Neural progenitor cell (in vitro differentiated cells): ENCODE measurements around the gene C8G. TPM values are rescaled to one million over a fixed set of nuclear protein-coding genes. Genes with fewer than 3 reads are reported as not detected.

Experiments
- DNase-seq: peaks from one replicate; pipeline ENCODE4 v3.0.0-alpha.2; 2016; ENCODE audit warnings: low spot score
- H2AFZ ChIP-seq: fragments of 200-600 bp; sonication (generic); replicated peaks from 2 replicates; pipeline ENCODE4 v1.6.1; 2016; ENCODE audit warnings: antibody characterized with exemption
- H3F3A ChIP-seq: fragments of 200-600 bp; sonication (generic); 2 replicates; pipeline ENCODE4 v1.6.1; 2016; ENCODE audit warnings: antibody characterized with exemption, low read depth
- H3K27ac ChIP-seq: fragments of 200-600 bp; sonication (generic); 2 replicates; pipeline ENCODE4 v1.5.1; 2016; ENCODE audit warnings: mild to moderate bottlenecking
- H3K27me3 ChIP-seq: fragments of 200-600 bp; sonication (generic); 2 replicates; pipeline ENCODE4 v1.6.1; 2016; ENCODE audit warnings: mild to moderate bottlenecking, moderate library complexity
- H3K36me3 ChIP-seq: fragments of 200-600 bp; sonication (generic); 2 replicates; pipeline ENCODE4 v1.5.1; 2016
- H3K4me1 ChIP-seq: fragments of 200-600 bp; sonication (generic); 2 replicates; pipeline ENCODE4 v1.6.1; 2016; ENCODE audit warnings: mixed run types
- H3K4me2 ChIP-seq: fragments of 200-600 bp; sonication (generic); 2 replicates; pipeline ENCODE4 v1.6.1; 2016
- H3K4me3 ChIP-seq: fragments of 200-600 bp; sonication (generic); 2 replicates; pipeline ENCODE4 v1.5.1; 2016
- H3K79me2 ChIP-seq: fragments of 200-600 bp; sonication (generic); 2 replicates; pipeline ENCODE4 v1.6.1; 2016; ENCODE audit warnings: low read depth
- H3K9ac ChIP-seq: fragments of 200-600 bp; sonication (generic); 2 replicates; pipeline ENCODE4 v1.6.1; 2016
- H3K9me3 ChIP-seq: fragments of 200-600 bp; sonication (generic); 2 replicates; pipeline ENCODE4 v1.5.1; 2016; ENCODE audit warnings: low read depth
- H4K20me1 ChIP-seq: fragments of 200-600 bp; sonication (generic); 2 replicates; pipeline ENCODE4 v1.6.1; 2016; ENCODE audit warnings: low read depth
- H3K27ac Mint-ChIP-seq: 3 replicates; pipeline ENCODE4 v1.8.0; 2021; ENCODE audit warnings: mixed read lengths
- H3K27me3 Mint-ChIP-seq: 2 replicates; pipeline ENCODE4 v1.8.0; 2022; ENCODE audit warnings: low read depth, mild to moderate bottlenecking, inconsistent platforms, moderate library complexity, mixed read lengths; ENCODE audit not compliant: insufficient read depth
- H3K36me3 Mint-ChIP-seq: 3 replicates; pipeline ENCODE4 v1.8.0; 2021; ENCODE audit warnings: mixed read lengths
- H3K4me1 Mint-ChIP-seq: 3 replicates; pipeline ENCODE4 v1.8.0; 2021; ENCODE audit warnings: mixed read lengths
- H3K4me3 Mint-ChIP-seq: 3 replicates; pipeline ENCODE4 v1.8.0; 2021; ENCODE audit warnings: mild to moderate bottlenecking, moderate library complexity, mixed read lengths
- H3K9me3 Mint-ChIP-seq: 3 replicates; pipeline ENCODE4 v1.8.0; 2020; ENCODE audit warnings: mixed read lengths
- EZH2 ChIP-seq: fragments of 200-600 bp; sonication (generic); IDR thresholded peaks from 2 replicates; pipeline ENCODE4 v1.6.1; 2017; ENCODE audit warnings: antibody characterized with exemption, mild to moderate bottlenecking, moderate library complexity
- EZH2phosphoT487 ChIP-seq: fragments of 200-600 bp; sonication (generic); IDR thresholded peaks from 2 replicates; pipeline ENCODE4 v1.6.1; 2017; ENCODE audit warnings: antibody characterized with exemption
- total RNA-seq: library from RNA; depleted of rRNA; stranded (reverse); fragments of >200 nt; gene quantifications from 2 replicates; pipeline ENCODE4 v1.2.3, GENCODE V29; 2015; ENCODE audit warnings: low replicate concordance
- TF ChIP-seq, protein P1 (sequence below): fragments of 200-600 bp; sonication (generic); IDR thresholded peaks from 2 replicates; pipeline ENCODE4 v1.5.1; 2017; ENCODE audit warnings: antibody characterized with exemption, mild to moderate bottlenecking

Gene C8G
- total RNA-seq, 1 donor from 2014 or later: not detected

DNA sequence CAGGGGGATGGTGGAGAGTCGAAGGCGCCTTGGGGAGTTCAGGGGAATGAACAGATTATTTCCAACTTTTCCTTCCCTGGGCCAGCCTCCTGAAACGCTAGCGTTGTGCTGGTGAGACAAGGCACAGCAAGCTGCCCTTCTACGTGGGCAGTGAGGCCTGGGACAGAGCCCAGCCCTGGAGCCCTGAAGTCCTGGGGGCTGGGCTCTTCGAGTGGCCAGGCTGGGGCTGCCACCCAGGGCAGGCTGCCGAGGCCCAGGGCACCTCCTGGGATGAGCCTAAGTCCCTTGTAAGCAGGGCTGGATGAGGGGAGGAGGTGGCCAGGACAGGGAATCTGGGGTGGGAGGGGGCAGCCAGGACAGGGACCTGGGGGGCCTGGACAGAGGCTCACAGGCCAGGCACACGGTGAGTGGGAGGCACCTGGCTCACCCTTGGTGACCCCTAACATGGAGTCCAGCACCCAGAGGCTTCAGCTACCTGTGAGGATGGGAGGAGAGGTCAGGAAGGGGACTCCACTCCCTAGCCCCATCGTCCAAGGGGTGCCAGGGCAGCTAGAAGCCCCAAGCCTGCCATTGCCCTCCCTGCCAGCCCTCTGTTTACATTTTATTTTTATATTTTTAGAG is 5.7 kb downstream of the C8G start:
- Histone ChIP-seq H3K4me3 (peak overlapping the region; percentile 53), H3K9me3 (no peaks in the 10 kb centered on the region), H3K27me3 (no peaks in the 10 kb centered on the region), H4K20me1 (no peaks in the 10 kb centered on the region), H3K9ac (peak overlapping the region; percentile 29), H3K36me3 (no peaks in the 10 kb centered on the region), H3K79me2 (no peaks in the 10 kb centered on the region), H3K4me2 (peak overlapping the region; percentile 81), H2AFZ (peak overlapping the region; percentile 46), H3K4me1 (peaks cover 21% of the 10 kb centered on the region), H3K27ac (peak overlapping the region; percentile 57), H3F3A (peaks cover 18% of the 10 kb centered on the region)
- no peak for DNase-seq
- TF ChIP-seq EZH2phosphoT487 (no peak), EZH2 (no peak)
- TF ChIP-seq, protein P1, sequence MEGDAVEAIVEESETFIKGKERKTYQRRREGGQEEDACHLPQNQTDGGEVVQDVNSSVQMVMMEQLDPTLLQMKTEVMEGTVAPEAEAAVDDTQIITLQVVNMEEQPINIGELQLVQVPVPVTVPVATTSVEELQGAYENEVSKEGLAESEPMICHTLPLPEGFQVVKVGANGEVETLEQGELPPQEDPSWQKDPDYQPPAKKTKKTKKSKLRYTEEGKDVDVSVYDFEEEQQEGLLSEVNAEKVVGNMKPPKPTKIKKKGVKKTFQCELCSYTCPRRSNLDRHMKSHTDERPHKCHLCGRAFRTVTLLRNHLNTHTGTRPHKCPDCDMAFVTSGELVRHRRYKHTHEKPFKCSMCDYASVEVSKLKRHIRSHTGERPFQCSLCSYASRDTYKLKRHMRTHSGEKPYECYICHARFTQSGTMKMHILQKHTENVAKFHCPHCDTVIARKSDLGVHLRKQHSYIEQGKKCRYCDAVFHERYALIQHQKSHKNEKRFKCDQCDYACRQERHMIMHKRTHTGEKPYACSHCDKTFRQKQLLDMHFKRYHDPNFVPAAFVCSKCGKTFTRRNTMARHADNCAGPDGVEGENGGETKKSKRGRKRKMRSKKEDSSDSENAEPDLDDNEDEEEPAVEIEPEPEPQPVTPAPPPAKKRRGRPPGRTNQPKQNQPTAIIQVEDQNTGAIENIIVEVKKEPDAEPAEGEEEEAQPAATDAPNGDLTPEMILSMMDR: no peak
- H3K27ac Mint-ChIP-seq: peak overlapping the region; percentile 89
- no peaks in the 10 kb centered on the region for H3K27me3 Mint-ChIP-seq
- no peaks in the 10 kb centered on the region for H3K36me3 Mint-ChIP-seq
- peaks cover 6% of the 10 kb centered on the region for H3K4me1 Mint-ChIP-seq
- peak overlapping the region; percentile 83 for H3K4me3 Mint-ChIP-seq
- H3K9me3 Mint-ChIP-seq: no peaks in the 10 kb centered on the region

DNA sequence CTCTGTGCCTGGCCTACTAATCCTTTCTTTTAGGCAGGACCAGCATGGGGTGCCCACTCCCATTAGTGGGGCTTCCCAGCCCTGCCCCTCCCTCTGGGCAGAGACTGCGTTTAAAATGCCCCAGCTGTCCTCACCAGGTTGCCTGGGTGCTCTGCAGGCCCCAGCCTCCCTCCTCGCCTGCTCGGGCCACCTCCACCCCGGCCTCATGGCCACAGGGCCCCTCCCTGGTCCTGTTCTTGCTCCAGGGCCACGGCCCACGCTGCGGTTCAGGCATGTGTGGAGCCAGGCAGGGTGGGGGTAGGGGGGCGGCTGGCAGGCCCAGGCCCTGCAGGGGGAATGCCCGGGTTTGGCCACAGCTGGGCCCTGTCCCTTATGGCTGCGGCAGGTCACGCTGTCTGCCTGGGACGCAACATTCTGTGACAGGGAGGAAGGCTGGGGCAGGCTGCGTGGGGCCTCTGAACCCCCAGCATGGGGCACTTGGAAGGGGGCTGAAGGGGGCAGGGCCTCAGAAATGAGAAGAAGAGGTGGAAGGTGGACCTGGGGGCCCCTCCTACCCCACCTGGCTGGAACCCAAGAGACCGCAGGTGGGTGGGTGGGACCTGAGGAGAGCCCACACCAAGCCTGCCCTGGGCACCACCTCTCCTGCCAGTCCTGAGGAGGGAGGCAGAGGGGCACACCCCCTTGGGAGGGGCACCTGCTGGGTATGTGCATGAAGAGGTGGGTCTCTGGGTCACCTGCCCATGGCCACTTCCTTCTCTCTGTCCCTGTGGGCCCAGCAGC is 6.7 kb downstream of the C8G start, which contains the start of gene LCN12:
Gene LCN12, plus strand, starts transcription at position 733 of the 780 bp plus-strand sequence. CDS start 55 bp downstream, outside the sequence.
- no peak for DNase-seq
- Histone ChIP-seq H3K4me3 (no peak within 1 kb of the TSS), H3K9me3 (no peaks in the 10 kb centered on the region), H3K4me1 (peaks cover 21% of the 10 kb centered on the region), H3K36me3 (no peaks in the 10 kb centered on the region), H3K4me2 (peak within 1 kb of the TSS; percentile 10), H3K27me3 (no peaks in the 10 kb centered on the region), H3F3A (peaks cover 18% of the 10 kb centered on the region), H3K79me2 (no peaks in the 10 kb centered on the region), H3K27ac (no peak within 1 kb of the TSS), H2AFZ (no peak within 1 kb of the TSS), H3K9ac (no peak within 1 kb of the TSS), H4K20me1 (no peaks in the 10 kb centered on the region)
- Mint-ChIP-seq H3K27ac (no peak within 1 kb of the TSS), H3K36me3 (peaks cover 3% of the 10 kb centered on the region), H3K9me3 (no peaks in the 10 kb centered on the region), H3K27me3 (peaks cover 5% of the 10 kb centered on the region), H3K4me1 (peaks cover 6% of the 10 kb centered on the region), H3K4me3 (peak within 1 kb of the TSS; percentile 77)
- TF ChIP-seq EZH2phosphoT487 (no peak), EZH2 (no peak)
- TF ChIP-seq, protein P1: no peak

DNA sequence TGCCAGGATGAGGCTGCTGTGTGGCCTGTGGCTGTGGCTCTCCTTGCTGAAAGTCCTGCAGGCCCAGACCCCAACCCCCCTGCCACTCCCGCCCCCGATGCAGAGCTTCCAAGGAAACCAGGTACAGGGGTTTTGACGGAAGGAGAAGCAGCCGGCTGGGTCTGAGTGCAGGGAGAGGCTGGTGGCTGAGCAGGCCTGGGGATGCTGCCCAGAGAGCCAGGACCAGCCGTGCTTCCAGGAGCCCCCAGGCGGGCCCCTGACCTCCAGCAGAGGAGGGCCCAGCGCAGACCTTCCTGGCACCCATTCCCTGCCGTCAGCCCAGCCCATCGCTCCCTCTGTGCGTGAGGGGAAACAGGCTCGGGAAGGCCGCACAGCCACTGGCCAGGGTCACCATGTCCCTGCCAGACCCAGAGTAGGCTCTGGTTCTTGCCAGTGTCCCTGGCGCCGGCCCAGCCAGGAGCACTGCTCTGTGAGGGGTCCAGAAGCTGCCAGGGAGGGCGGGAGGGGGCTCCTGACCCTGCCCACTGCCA is 7.3 kb downstream of the C8G start:
- Histone ChIP-seq H3K9me3 (no peaks in the 10 kb centered on the region), H4K20me1 (no peaks in the 10 kb centered on the region), H3K4me1 (peaks cover 21% of the 10 kb centered on the region), H3K4me2 (no peak overlapping the region), H3K27me3 (no peaks in the 10 kb centered on the region), H3K27ac (no peak overlapping the region), H3K79me2 (no peaks in the 10 kb centered on the region), H3K36me3 (no peaks in the 10 kb centered on the region), H2AFZ (no peak overlapping the region), H3F3A (peaks cover 16% of the 10 kb centered on the region), H3K4me3 (no peak overlapping the region), H3K9ac (no peak overlapping the region)
- H3K27ac Mint-ChIP-seq: no peak overlapping the region
- peaks cover 6% of the 10 kb centered on the region for H3K27me3 Mint-ChIP-seq
- no peaks in the 10 kb centered on the region for H3K9me3 Mint-ChIP-seq
- DNase-seq: no peak
- H3K36me3 Mint-ChIP-seq: peaks cover 3% of the 10 kb centered on the region
- TF ChIP-seq EZH2phosphoT487: no peak
- TF ChIP-seq, protein P1: no peak
- TF ChIP-seq EZH2: no peak
- H3K4me3 Mint-ChIP-seq: no peak overlapping the region
- H3K4me1 Mint-ChIP-seq: peaks cover 6% of the 10 kb centered on the region
